Left cardiac atrium (tissue), 4 donors: ENCODE data around the gene CEP350. TPM values are rescaled to one million over a fixed set of nuclear protein-coding genes. Genes with fewer than 3 reads are reported as not detected.

Experiments used
- ATAC-seq, 2 donors: fragments of 200-7000 bp; cut with Tn5 transposase; one replicate each; pipeline ENCODE4 v1.9.1; 2020; ENCODE audit warnings: mild to moderate bottlenecking in 2 of 2, moderate library complexity in 2 of 2
- DNase-seq: peaks from one replicate; pipeline ENCODE4 v3.0.0-alpha.2; 2020
- intact Hi-C, 2 donors: fragments of 100-400 bp; cut with DNase I; formaldehyde crosslinking; loops; one replicate each; pipeline versions ENCODE4 v1.14.1 to v1.15.1; 2022 to 2023
- total RNA-seq, 2 donors: library from RNA; stranded (reverse); fragmentation: NEBNext Ultra II Directional; extraction: Animal tissue kit (Norgen Biotek cat#: 25700); gene quantifications; one replicate each; pipeline ENCODE4 v1.2.1, GENCODE V29; 2021
- donor health status: DM: no; HTN: yes; CAD: no.
- donor health status: DM: no; HTN: yes; CAD: no; lungs with severe emphysema.
- donor health status: DM: yes; HTN: yes; CAD: no.
- donor health status: Dilated cardiomyopathy.

The CEP350 gene
- total RNA-seq, 2 donors from 2014 or later = 30.0 to 36.9 TPM

DNA sequence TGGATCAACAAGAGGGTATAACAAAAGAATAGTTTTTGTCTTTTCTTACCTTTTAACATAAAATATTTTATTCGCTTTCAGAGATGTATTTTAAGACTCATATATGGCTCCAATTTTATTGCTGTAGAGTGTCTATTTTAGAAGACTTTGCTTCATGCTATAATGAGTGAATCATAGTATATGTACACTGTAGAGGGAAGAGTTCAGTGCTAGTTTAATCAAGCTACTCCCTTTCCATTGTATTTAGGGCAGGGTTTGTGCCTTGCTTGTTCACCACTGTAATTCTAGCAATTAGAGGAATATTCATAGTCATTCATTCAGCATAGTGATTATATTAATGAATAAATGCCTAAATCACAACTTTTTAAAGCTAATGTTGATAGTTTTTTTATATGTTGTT is 78.8 kb downstream of the CEP350 start:
- no peak for DNase-seq
- ATAC-seq = no peak
- intact Hi-C loops = no loop called here

DNA sequence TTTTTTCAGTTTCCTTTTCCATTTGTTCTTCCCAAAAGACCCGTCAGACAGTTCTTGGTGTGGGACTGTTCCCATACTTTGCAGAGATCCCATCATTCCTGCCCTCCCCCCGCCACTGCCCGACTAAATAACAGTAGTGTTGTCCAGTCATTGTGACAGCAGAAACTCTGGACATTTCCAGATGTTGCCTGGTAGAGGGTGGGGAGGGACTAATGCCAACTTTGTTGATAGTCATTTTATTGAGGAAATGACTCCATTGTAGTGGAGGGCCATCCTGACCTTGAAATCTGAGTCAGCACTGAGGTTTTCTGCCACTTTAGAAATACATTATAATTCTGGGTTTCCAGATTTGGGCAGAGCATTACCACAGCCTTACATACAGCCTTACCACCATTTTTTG is 85.4 kb downstream of the CEP350 start:
- no peak for DNase-seq
- no peak for ATAC-seq
- intact Hi-C loops = no loop called here

DNA sequence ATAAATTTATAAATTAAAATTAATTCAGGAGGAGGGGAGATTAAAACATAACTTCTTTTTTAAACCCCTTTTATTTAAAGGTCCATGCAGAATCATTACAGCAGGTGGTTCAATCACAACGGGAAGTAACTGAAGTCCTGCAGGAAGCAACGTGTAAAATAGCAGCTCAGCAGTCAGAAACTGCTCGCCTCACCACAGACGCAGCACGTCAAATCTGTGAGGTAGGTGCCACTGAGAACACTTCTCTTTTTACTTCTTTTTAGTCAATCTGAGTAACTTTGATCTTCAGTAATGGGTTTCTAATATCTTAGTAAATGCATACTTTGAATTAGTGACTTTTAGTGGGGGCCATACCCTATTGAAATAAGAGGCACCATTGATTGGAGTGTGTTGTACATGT is 87.0 kb downstream of the CEP350 start:
- no peak for ATAC-seq
- intact Hi-C loops = no loop called here

DNA sequence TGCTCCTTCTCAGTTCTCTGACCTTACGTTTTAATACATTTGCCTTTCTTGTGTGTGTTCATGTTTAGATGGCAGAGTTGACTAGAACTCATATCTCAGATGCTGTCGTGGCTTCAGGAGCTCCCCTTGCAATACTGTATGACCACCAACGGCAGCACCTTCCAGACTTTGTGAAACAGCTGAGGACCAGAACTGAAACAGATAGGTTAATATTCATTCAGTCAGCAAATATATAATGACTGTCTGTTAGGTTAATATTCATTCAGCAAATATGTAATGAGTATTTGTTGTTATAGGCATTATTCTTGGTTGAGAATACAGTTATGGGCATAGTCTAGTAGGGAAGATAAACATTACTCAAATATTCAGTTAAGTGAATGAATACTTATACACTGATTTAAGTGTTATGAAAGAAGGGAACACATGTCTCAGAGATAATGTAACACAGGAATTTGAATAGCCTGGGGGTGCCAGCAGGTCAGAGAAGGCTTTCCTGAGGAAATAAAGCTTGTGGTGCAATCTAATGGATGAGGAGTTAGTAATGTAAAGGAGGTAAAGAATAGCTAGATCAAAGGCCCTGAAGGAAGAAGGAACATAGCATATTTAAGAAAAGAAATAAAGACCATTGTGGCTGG is 88.5 kb downstream of the CEP350 start:
- DNase-seq (no peak), ATAC-seq (no peak)
- intact Hi-C loops = no loop called here

More for the DNA sequence above, 87.0 kb downstream of the CEP350 start:
- no peak for DNase-seq

DNA sequence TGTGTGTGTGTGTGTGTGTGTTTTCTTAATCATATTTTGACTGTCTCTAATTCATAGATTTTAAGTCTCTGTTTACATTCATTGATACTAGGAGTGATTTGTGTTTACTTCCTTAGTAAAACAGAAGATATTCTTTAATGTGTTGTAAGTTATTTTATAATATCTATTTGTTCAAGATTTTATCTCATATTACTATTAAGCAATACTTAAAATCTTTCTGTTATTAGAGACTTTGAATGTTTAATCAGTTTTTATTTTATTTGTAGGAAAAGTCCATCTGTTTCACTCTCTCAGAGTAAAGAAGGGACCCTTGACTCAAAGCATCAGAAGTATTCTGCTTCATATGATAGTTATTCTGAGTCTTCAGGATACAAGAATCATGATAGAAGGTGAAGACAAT is 89.2 kb downstream of the CEP350 start:
- DNase-seq = no peak
- ATAC-seq = no peak
- intact Hi-C loops = no loop called here

DNA sequence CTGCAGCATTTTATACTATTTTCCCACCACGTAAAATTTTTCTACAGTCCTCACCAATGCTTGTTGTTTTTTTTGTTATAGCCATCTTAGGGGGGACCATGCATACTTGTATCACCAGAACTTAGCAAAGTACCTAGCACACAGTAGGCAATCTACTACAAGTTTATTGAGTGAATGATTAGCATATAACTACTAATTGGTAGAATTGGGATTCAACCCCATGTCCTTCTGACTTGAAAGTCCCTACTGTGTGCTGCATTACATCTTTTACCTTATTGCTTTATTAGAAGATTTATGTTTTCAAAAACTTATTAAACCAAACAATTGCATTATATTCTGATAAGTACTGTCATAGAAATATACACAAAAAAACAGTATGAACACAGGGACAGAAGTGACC is 92.1 kb downstream of the CEP350 start:
- ATAC-seq (no peak), DNase-seq (no peak)
- intact Hi-C loops = no loop called here

DNA sequence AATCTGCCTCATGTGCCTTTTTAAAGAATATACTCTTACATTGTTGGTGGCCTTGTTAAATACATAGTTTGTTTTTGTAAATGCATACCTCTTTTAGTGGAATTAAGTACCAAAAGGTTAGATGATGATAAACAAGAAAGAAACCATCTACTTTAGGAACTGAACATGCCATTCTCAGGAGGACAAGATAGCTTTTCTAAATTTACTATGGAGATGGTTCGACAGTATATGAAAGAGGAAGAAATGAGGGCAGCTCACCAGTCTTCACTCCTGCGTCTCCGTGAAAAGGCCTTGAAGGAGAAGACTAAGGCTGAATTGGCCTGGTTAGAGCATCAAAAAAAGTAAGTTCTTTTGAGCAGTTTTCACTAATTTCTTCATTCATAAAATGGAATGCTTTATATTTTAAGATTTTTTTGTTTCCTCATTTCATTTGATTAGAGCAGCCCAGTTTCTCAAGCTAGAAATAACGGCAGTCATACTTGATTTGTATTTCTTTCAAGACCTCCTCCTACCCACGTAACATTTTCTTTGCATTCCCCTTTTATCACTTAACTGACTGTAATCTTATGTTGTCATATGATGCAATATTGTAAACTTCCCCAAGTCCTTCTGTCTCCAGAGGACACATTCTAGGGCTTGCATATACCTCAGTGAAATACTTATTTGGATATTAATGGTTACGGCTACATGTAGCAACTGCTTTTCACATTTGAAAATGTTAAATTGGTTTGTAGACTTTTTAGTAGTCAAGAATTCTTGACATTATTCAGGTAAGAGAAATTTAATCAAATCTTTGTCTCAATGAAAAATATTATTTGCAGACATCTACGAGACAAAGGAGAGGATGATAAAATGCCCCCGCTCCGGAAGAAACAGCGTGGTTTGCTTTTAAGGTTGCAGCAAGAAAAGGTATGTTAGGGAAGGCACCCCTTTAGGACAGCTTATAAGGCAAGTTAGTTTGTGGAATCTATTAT is 99.3 kb downstream of the CEP350 start:
- DNase-seq (no peak), ATAC-seq (no peak)
- intact Hi-C loops = no loop called here

DNA sequence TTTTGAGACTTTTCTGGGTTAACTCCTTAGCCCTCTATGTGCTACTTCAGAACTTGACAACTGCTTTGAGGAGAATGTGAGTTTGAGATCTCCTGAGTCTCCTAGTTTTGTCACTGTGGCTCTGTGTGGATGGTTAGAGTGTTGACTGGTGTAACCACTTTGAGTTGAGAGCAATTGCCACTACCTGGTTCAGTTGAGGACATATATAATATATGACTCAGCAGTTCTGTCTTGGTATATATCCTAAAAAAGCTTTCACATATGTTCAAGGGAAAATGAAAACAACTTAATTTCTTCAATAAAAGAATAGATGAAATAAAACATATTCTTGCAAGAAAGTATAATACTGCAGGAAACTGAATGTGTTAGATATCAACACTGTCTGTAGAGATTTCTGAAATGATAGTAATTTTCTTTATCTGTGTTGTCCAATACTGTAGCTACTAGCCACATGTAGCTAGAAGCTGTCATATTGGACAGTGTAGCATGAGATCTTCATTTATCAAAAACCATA is 103.3 kb downstream of the CEP350 start:
- no peak for DNase-seq
- no peak for ATAC-seq
- intact Hi-C loops = no loop called here

DNA sequence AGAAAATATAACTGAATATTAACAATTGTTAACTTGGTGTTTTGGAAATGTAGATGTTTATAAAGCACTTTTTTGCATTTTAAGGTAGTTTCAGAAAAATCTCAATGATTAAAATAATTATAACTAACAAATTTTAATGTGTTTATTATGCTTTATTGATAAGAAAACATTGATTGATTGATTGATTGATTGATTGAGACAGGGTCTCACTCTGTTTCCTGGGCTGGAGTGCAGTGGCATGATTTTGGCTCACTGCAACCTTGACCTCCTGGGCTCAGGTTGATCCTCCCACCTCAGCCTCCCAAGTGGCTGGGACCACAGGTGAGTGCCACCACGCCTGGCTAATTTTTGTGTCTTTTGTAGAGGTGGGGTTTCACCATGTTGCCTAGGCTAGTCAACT is 106.4 kb downstream of the CEP350 start:
- DNase-seq (no peak), ATAC-seq (no peak)
- intact Hi-C loops = no loop called here

DNA sequence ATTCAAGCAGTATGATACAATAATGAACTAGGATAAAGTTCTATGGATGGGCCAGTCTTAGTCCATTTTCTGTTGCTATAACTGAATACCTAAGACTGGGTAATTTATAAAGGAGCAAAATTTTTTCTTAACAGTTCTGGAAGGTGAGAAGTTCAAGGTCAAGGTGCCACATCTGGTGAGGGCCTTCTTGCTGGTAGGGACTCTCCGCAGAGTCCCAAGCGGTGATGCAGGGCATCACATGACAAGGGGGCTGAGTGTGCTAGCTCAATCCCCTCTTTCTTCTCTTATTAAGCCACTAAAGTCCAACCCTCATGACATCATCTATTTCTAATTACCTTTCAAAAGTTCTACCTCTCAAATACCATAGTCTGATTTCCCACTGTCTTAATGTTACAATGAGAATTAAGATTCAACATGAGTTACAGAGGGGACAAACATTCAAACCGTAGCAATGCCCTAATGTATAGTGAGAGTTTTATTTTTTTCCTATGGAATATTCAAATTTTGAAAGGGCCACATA is 107.9 kb downstream of the CEP350 start:
- intact Hi-C loops = no loop called here
- DNase-seq (no peak), ATAC-seq (no peak)

DNA sequence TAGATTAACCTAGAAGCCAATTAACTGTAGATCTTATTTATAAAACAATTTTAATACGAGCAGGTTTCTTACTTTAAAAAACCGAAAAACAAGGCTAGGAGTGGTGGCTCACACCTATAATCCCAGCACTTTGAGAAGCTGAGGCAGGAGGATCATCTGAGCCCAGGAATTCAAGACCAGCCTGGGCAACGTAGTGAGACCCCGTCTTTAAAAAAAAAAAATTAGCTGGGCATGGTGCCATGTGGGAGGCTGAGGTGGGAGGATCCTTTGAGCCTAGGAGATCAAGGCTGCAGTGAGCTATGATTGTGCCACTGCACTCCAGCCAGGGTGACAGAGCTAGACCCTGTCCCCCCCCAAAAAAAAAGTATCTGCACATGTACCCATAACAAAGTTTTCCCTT is 110.8 kb downstream of the CEP350 start:
- ATAC-seq (no peak), DNase-seq (no peak)
- intact Hi-C loops = no loop called here

DNA sequence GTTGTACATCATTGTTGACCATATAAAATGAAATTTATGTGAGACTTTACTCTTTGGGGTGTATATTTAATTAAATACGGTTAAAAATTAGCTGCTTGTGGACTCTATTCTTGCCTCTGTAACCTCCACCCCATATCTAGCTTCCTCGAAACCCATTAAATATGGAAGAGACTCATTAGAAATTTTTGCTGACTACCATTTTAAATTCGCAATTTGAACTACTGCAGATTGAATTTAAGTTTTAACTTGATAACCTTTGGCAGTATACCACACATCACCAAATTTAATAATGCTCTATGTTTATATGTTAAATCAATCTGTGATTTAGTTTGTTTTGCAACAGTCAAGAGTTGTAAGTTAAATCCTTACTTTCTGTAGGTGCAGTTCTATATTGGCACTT is 111.5 kb downstream of the CEP350 start:
- intact Hi-C loops = no loop called here
- DNase-seq (no peak), ATAC-seq (no peak)

DNA sequence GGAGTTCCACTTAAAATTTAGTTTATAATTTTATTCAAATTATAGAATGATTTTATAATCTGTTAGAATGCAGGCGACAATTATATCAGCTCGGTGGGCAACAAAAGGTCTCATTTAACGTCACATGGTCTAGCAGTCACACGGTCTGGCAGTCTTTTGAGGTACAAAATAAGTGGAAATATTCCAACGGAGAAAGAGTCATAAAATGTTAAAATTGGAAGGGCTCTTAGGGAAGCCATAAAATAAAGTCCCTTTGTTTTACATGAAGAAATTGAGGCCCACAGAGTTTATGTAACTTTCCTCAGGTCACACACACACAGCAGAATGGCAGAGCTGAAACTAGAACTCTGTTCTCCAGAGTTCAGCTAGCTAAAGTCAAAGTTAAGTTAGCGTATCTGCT is 115.7 kb downstream of the CEP350 start:
- intact Hi-C loops = loop anchor here in 1 of 2 donors (10.0 kb wide), 1 partner anchor 45 kb away; no protein-coding TSS in a partner anchor
- DNase-seq (no peak), ATAC-seq (no peak)

DNA sequence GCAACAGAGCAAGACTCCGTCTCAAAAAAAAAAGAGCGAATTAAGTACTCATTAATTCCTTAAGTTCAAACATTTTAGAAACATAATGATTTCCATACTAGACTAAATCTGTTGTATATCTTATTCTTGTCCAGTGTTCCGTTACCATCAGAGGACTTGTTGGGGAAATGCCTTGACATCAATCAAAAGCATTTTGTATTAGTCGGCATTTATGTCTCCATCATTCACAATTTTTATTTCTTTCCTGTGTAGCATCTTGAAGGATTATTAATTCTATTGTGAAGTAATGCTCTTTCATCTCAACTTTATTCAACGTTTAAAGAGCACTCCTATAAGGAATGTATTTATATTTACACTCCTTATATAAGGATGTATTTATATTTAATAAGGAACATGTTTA is 117.1 kb downstream of the CEP350 start:
- DNase-seq (no peak), ATAC-seq (no peak)

DNA sequence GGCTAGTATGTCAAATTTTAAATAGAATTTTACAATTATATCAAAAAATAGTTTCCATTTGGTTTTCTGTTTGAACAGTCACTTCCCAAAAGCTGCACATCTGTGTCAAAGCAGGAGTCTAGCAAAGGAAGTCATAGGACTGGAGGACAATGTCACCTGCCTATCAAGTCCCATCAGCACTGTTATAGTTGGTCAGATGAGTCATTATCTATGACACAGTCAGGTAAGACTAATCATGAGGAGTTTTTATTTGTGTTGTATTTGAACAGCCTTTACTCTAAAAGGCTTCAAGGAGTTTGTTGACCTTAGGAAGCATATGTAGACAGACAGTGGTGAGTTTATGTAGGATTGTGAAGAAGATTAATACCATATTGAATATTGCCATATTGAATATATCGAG is 125.8 kb downstream of the CEP350 start:
- ATAC-seq = no peak

More for the DNA sequence above, 117.1 kb downstream of the CEP350 start:
- intact Hi-C loops = loop anchor here in 1 of 2 donors (10.0 kb wide), 1 partner anchor 47 kb away; no protein-coding TSS in a partner anchor

DNA sequence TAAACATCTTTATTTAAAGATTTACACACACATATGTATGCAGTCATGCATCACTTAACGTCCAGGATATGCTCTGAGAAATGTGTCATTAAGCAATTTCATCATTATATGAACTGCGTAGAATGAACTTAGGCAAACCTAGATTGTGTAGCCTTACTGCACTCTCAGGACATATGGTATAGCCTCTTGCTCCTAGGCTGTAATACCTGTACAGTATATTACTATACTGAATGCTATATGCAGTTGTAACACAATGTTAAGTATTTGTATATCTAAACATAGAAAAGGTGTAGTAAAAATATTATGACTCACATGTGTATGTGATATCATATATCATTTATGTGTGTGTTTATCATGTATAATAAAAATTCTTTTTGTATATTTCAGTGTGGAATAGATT is 126.9 kb downstream of the CEP350 start:
- intact Hi-C loops = no loop called here
- ATAC-seq (no peak), DNase-seq (no peak)

More for the DNA sequence above, 125.8 kb downstream of the CEP350 start:
- no peak for DNase-seq
- intact Hi-C loops = no loop called here

DNA sequence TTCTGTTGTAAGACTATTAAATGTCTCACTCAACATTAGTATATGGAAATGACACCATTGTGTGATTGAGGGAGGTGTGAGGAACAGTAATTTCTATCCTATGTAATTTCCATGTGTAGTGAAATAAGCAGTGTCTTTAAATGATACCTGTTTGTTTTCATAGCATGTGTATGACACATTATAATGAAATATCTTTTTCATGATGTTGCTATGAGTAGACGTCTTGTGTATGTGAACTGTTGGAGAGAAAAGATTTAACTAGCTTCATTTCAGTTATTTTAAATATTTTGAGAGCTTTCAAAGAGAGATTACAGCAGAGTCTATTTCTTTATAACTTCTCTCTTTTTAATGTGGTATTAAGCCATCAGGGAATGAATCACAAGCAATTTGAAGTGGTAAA is 128.6 kb downstream of the CEP350 start:
- ATAC-seq (no peak), DNase-seq (no peak)
- intact Hi-C loops = no loop called here

DNA sequence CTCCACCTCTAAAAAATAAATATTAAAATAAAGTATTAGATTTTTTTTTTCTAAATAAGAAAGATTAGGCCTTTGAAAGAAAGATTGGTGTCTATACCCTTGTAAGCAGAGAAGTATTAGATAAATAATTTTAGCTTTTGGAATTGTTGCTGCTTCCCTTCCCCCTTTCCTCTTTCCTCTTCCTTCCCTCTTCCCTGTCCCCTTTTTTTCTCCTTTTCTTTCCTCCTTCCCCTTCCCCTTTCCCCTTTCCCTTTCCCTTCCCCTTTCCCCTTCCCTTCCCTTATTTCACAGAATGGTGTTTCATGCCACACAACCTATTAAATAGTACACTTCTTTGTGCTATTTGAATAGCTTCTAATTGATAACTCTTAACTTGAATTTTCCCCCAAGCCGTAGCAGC is 130.3 kb downstream of the CEP350 start:
- intact Hi-C loops = no loop called here
- DNase-seq = no peak
- ATAC-seq = no peak

DNA sequence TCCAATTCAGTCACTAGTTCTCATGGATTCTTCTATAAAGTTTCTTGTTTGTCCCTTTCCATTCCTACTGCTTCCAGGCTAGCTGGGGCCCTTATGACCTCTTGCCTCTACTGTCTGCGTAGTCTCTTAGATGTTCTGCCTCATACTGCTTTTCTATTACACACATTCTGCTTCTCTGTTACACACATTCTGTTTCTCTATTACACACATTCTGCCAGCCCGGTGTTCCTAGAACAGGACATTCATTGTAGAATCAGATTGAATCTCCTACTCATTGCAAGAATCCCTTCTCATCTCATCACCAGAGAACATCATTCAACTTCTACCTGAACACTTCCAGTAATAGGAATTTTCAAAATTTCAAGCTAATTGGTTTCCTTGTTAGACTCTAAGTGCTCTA is 130.7 kb downstream of the CEP350 start:
- no peak for ATAC-seq
- no peak for DNase-seq
- intact Hi-C loops = no loop called here
